ENCODE data around the gene PPIF.

DNA sequence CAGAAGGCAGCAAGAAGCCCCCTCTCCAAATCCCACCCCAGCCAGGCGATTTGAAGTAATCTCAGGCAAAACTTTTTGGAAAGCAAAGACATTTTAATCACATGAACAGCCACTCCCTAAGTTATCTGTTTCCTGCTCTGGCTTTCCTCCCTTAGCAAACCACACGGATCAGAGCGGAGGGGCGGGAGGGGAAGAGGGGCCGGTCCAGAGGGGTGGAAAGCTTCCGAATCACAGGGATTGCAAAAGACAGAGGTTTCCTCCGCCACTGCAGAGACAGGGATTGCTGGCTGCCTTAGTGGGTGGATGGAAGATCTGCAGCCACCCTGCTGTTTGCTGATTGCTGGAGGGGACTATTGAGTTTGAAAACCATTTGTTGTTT is 57.0 kb downstream of the PPIF start:
- TF ChIP-seq, protein P1, sequence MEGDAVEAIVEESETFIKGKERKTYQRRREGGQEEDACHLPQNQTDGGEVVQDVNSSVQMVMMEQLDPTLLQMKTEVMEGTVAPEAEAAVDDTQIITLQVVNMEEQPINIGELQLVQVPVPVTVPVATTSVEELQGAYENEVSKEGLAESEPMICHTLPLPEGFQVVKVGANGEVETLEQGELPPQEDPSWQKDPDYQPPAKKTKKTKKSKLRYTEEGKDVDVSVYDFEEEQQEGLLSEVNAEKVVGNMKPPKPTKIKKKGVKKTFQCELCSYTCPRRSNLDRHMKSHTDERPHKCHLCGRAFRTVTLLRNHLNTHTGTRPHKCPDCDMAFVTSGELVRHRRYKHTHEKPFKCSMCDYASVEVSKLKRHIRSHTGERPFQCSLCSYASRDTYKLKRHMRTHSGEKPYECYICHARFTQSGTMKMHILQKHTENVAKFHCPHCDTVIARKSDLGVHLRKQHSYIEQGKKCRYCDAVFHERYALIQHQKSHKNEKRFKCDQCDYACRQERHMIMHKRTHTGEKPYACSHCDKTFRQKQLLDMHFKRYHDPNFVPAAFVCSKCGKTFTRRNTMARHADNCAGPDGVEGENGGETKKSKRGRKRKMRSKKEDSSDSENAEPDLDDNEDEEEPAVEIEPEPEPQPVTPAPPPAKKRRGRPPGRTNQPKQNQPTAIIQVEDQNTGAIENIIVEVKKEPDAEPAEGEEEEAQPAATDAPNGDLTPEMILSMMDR (IDR thresholded peaks at IDR 0.05): no peak
- no peak for TF ChIP-seq POLR2A (IDR thresholded peaks at IDR 0.05)

All from esophagus squamous epithelium (tissue), 4 donors.